Dendritic cell treated with granulocyte-macrophage colony-stimulating factor and Interleukin-4, amounts not matched to agents 40 ng/mL and 50 ng/mL, for 4 days (primary cell): Measurements from ENCODE around the gene ATG16L1.

ENCODE experiments used
- H3K27ac Mint-ChIP-seq: one replicate; pipeline ENCODE4 v1.8.0; 2022; ENCODE audit warnings: mild to moderate bottlenecking, mixed read lengths
- H3K27me3 Mint-ChIP-seq: one replicate; pipeline ENCODE4 v1.8.0; 2022; ENCODE audit warnings: mild to moderate bottlenecking, mixed read lengths
- H3K36me3 Mint-ChIP-seq: one replicate; pipeline ENCODE4 v1.8.0; 2022; ENCODE audit warnings: low read depth, mixed read lengths
- H3K4me1 Mint-ChIP-seq: one replicate; pipeline ENCODE4 v1.8.0; 2022; ENCODE audit warnings: low read depth, mixed read lengths
- H3K4me3 Mint-ChIP-seq: one replicate; pipeline ENCODE4 v1.8.0; 2022; ENCODE audit warnings: mild to moderate bottlenecking, moderate library complexity, mixed read lengths
- H3K9me3 Mint-ChIP-seq: one replicate; pipeline ENCODE4 v1.8.0; 2022; ENCODE audit warnings: mixed read lengths
- intact Hi-C: fragments of 100-400 bp; cut with micrococcal nuclease; formaldehyde crosslinking; loops from one replicate; pipeline ENCODE4 v1.15.0; 2022

Gene ATG16L1

DNA sequence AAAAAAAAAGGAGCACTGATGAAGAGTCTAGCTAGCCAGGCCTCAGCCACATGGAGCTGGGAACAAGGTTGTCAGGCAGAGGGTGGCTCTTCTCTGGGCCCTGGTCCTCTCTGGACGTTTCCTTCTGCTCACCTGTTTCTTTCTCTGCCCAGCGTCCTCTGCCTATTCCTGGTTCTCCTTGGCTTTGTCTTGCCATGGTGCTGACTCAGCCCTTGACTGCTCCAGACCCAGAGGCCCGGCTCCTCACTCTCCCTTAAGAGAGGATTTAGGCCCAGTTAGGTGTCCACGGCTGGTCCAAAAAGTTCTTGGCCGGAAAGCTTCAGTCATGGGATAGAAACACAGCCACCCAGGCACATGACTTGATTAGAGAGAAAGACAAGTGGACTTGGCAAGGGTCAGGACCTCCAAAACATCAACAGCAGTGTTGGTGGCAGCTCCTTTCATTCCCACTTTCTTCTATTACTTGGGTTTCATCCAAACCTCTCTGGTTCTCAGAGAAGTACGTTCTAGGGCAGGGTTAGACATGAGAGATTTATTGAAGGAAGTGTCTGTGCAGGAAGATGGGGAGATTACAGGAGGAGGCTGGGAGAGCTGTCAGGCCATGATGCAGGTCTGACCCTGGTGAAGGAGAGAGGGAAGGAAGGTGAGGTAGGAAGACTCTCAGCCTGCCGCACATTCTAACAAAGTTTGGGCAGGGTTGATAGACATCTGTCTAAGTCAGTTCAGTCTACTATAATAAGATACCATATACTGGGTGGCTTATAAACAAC is 14.5 kb upstream of the ATG16L1 start:
- peaks cover 5% of the 10 kb centered on the region for H3K27me3 Mint-ChIP-seq

GRCh38 chr2:233240897-233241296 is 10.6 kb upstream of the ATG16L1 start:
- Mint-ChIP-seq H3K27me3 (no peaks in the 10 kb centered on the region), H3K4me1 (peaks cover 40% of the 10 kb centered on the region), H3K27ac (peak overlapping the region; percentile 69), H3K9me3 (peaks cover 9% of the 10 kb centered on the region), H3K4me3 (no peak overlapping the region), H3K36me3 (peaks cover 6% of the 10 kb centered on the region)
- intact Hi-C loops = loop anchor here (5.0 kb wide), 1 partner anchor 39 kb away; no protein-coding TSS in a partner anchor

More for the DNA sequence above, 14.5 kb upstream of the ATG16L1 start:
- no peak overlapping the region for H3K27ac Mint-ChIP-seq
- H3K4me3 Mint-ChIP-seq = no peak overlapping the region
- peaks cover 35% of the 10 kb centered on the region for H3K4me1 Mint-ChIP-seq
- peaks cover 6% of the 10 kb centered on the region for H3K36me3 Mint-ChIP-seq
- H3K9me3 Mint-ChIP-seq = peaks cover 9% of the 10 kb centered on the region
- intact Hi-C loops = no loop called here

DNA sequence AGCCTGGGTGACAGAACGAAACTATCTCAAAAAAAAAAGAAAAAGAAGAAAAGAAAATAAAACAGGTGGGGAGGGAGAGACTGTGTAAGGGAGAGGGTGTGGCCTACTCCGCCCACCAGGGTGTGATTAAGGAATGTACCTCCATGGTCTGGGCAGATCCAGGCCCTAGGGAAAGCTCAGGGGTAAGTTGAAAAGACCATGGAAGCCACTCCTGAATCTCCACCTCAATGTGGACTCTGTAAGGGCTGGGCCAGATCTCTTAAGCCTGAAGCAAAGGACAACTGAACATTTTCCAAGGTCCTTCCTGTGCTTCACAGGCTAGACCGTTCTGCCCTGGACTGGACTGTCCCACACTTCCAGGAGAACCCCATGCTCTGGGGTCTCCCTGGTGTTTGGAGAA is 9.7 kb upstream of the ATG16L1 start:
- no peak overlapping the region for H3K4me3 Mint-ChIP-seq
- H3K27me3 Mint-ChIP-seq = no peaks in the 10 kb centered on the region

DNA sequence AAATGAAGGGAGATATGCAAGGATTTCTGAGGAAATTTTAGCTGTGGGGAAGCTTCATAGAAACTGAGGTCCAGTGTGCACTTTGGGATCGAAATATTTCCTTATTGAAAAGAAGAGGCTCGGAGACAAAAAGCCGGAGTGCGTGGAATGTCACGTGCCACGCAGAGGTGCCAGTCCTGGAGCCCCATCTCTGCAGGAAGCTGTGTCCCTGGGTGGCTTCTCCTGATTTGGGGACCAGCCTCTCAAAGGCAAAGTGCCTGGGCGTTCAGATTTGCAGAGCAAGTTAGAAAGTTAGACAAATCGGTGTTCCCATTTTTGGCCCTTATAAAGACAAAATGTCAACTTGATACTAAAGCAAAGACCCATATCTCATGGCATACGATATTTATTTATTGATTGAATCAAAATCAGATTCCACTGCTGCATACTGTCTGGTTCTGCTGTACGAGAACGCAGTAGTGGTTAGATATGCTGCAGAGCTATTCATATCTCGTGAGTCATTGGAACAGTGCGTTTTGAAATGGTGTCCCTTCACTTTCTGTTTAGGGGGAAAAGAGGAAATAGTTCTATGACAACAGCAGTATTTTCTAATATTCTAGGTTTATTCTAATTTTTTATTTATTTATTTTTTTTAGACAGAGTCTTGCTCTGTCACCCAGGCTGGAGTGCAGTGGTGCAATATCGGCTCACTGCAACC is 9.1 kb upstream of the ATG16L1 start:
- Mint-ChIP-seq H3K36me3 (peaks cover 6% of the 10 kb centered on the region), H3K4me3 (peak overlapping the region; percentile 6), H3K9me3 (peaks cover 9% of the 10 kb centered on the region), H3K4me1 (peaks cover 43% of the 10 kb centered on the region), H3K27me3 (no peaks in the 10 kb centered on the region), H3K27ac (peak overlapping the region; percentile 69)
- intact Hi-C loops = loop anchor here (5.0 kb wide), 1 partner anchor 40 kb away; no protein-coding TSS in a partner anchor

More for the DNA sequence above, 9.7 kb upstream of the ATG16L1 start:
- Mint-ChIP-seq H3K27ac (peak overlapping the region; percentile 69), H3K9me3 (peaks cover 9% of the 10 kb centered on the region), H3K36me3 (peaks cover 6% of the 10 kb centered on the region), H3K4me1 (peaks cover 40% of the 10 kb centered on the region)
- intact Hi-C loops = loop anchor here (5.0 kb wide), 1 partner anchor 40 kb away; no protein-coding TSS in a partner anchor

DNA sequence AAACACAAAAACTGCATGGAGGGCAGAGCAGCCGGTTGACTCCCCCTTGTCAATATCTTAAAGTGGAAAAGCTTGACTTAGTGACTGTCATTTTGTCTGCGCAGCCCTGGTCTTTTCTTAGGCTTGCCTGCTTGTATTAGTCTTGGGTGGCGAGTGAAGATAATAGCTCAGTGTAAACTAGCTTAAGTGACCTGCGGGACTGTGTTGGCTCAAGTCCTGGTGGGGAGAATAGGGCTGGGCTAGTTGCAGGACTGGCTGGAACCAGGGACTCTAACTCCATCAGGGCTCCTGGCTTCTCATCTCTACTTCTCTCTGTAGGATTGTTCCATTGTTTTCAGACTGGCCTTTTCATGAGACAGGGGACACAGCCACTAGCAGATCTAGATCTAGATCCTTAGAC is 8.1 kb upstream of the ATG16L1 start:
- Mint-ChIP-seq H3K27me3 (no peaks in the 10 kb centered on the region), H3K27ac (peak overlapping the region; percentile 69), H3K4me3 (no peak overlapping the region), H3K9me3 (peaks cover 9% of the 10 kb centered on the region), H3K4me1 (peaks cover 49% of the 10 kb centered on the region), H3K36me3 (peaks cover 6% of the 10 kb centered on the region)
- intact Hi-C loops = loop anchor here (5.0 kb wide), 1 partner anchor 41 kb away; no protein-coding TSS in a partner anchor

DNA sequence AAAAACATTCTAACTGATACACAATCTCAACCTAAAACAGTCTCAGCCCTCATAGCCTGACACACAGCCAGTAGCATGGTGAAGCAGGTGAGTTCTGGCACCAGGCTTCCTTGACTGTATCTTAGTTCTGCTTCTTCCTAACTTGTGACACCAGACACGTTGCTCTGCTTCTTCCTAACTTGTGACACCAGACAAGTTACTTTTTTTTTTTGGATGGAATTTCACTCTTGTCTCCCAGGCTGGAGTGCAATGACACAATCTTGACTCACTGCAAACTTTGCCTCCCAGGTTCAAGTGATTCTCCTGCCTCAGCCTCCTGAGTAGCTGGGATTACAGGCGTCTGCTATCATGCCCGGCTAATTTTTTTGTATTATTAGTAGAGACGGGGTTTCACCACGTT is 6.7 kb upstream of the ATG16L1 start:
- Mint-ChIP-seq H3K36me3 (no peaks in the 10 kb centered on the region), H3K9me3 (peaks cover under 1% of the 10 kb centered on the region), H3K4me1 (peaks cover 61% of the 10 kb centered on the region), H3K27ac (peak overlapping the region; percentile 69), H3K4me3 (no peak overlapping the region), H3K27me3 (no peaks in the 10 kb centered on the region)
- intact Hi-C loops = loop anchor here (5.0 kb wide), 1 partner anchor 43 kb away; no protein-coding TSS in a partner anchor

DNA sequence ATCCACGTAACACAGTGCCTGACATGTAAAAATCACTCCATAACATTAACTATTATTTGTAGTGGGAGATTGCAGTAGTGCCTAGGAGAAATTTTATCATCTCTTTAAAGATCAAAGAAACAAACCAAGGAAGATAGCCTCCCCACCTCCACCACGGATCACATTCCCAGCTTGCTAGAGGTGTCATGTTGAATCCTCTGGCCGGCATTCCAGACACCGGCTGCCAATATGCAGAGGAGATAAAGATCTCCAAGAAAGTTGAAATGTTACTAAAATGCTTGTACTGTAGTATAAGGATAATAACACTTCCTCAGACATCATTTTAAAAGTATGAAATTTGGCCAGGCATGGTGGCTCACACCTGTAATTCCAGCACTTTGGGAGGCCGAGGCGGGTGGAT is 6.1 kb upstream of the ATG16L1 start:
- intact Hi-C loops = no loop called here
- Mint-ChIP-seq H3K4me1 (peaks cover 67% of the 10 kb centered on the region), H3K27me3 (no peaks in the 10 kb centered on the region), H3K36me3 (no peaks in the 10 kb centered on the region), H3K27ac (no peak overlapping the region), H3K9me3 (no peaks in the 10 kb centered on the region), H3K4me3 (no peak overlapping the region)

GRCh38 chr2:233247116-233247515 is 4.4 kb upstream of the ATG16L1 start:
- intact Hi-C loops = no loop called here
- H3K4me3 Mint-ChIP-seq = no peak overlapping the region
- no peak overlapping the region for H3K27ac Mint-ChIP-seq
- peaks cover 58% of the 10 kb centered on the region for H3K4me1 Mint-ChIP-seq
- no peaks in the 10 kb centered on the region for H3K27me3 Mint-ChIP-seq
- peaks cover 8% of the 10 kb centered on the region for H3K36me3 Mint-ChIP-seq
- no peaks in the 10 kb centered on the region for H3K9me3 Mint-ChIP-seq

- no peaks in the 10 kb centered on the region for H3K9me3 Mint-ChIP-seq
- no peaks in the 10 kb centered on the region for H3K27me3 Mint-ChIP-seq
- intact Hi-C loops = no loop called here
- peaks cover 8% of the 10 kb centered on the region for H3K36me3 Mint-ChIP-seq
- no peak overlapping the region for H3K4me3 Mint-ChIP-seq
- peaks cover 61% of the 10 kb centered on the region for H3K4me1 Mint-ChIP-seq
- no peak overlapping the region for H3K27ac Mint-ChIP-seq
These were observed 3.7 kb upstream of the ATG16L1 start for GRCh38 chr2:233247744-233248143.

GRCh38 chr2:233248999-233249398 is 2.5 kb upstream of the ATG16L1 start:
- Mint-ChIP-seq H3K4me3 (no peak overlapping the region), H3K36me3 (peaks cover 15% of the 10 kb centered on the region), H3K27ac (peak overlapping the region; percentile 91), H3K27me3 (no peaks in the 10 kb centered on the region), H3K9me3 (no peaks in the 10 kb centered on the region), H3K4me1 (peaks cover 65% of the 10 kb centered on the region)
- intact Hi-C loops = no loop called here

DNA sequence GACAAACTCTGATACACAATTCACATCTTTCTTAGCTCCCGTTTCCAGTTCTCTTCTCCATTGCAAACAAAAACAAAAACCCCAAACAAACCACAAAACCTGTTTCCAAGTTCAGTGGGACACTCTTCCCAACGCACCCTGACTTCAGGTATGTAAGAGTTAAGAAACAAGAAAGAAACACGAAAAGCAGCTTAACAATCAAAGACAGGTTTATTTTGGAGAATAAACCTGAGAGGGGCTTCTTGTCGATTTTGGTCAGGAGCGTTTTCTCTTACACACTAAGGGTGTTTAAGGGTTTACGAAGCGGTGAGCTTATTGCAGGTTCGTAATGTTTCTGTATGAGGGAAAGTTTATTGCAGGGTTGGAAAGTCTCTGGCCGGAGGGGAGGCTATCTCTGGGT is 905 bp upstream of the ATG16L1 start:
- H3K27ac Mint-ChIP-seq = peak overlapping the region; percentile 91
- intact Hi-C loops = loop anchor here (2.0 to 5.0 kb wide), 4 partner anchors 48 to 398 kb away; partner anchors contain the start of gene INPP5D
- H3K4me1 Mint-ChIP-seq = peaks cover 64% of the 10 kb centered on the region
- H3K27me3 Mint-ChIP-seq = no peaks in the 10 kb centered on the region
- H3K4me3 Mint-ChIP-seq = peak overlapping the region; percentile 26
- no peaks in the 10 kb centered on the region for H3K9me3 Mint-ChIP-seq
- peaks cover 25% of the 10 kb centered on the region for H3K36me3 Mint-ChIP-seq

GRCh38 chr2:233250985-233251305 is 528 bp upstream of the ATG16L1 start:
- Mint-ChIP-seq H3K4me3 (peak overlapping the region; percentile 91), H3K36me3 (peaks cover 26% of the 10 kb centered on the region), H3K27me3 (no peaks in the 10 kb centered on the region), H3K27ac (peak overlapping the region; percentile 91), H3K9me3 (no peaks in the 10 kb centered on the region), H3K4me1 (peaks cover 66% of the 10 kb centered on the region)
- intact Hi-C loops = loop anchor here (1.0 to 5.0 kb wide), 5 partner anchors 48 to 399 kb away; partner anchors contain the start of gene INPP5D

- H3K27ac Mint-ChIP-seq = peak overlapping the region; percentile 91
- no peaks in the 10 kb centered on the region for H3K9me3 Mint-ChIP-seq
- H3K36me3 Mint-ChIP-seq = peaks cover 38% of the 10 kb centered on the region
- intact Hi-C loops = loop anchor here (5.0 kb wide), 2 partner anchors 190 to 400 kb away; partner anchors contain the start of gene INPP5D
- H3K4me1 Mint-ChIP-seq = peaks cover 64% of the 10 kb centered on the region
- peak overlapping the region; percentile 91 for H3K4me3 Mint-ChIP-seq
- H3K27me3 Mint-ChIP-seq = no peaks in the 10 kb centered on the region
These were observed 754 bp downstream of the ATG16L1 start for GRCh38 chr2:233252227-233252626.

GRCh38 chr2:233255151-233255550 is 3.7 kb downstream of the ATG16L1 start:
- Mint-ChIP-seq H3K27ac (no peak overlapping the region), H3K9me3 (no peaks in the 10 kb centered on the region), H3K4me3 (no peak overlapping the region), H3K4me1 (peaks cover 55% of the 10 kb centered on the region), H3K36me3 (peaks cover 65% of the 10 kb centered on the region), H3K27me3 (no peaks in the 10 kb centered on the region)
- intact Hi-C loops = no loop called here
